CD8-positive, alpha-beta memory T cell (primary cell): ENCODE measurements around the gene MED13L. TPM values are rescaled to one million over a fixed set of nuclear protein-coding genes. Genes with fewer than 3 reads are reported as not detected.

ENCODE experiments used
- CTCF ChIA-PET: fragments of 350-600 bp; sonication (Branson Sonifier 250); formaldehyde crosslinking; loops from one replicate; lab custom pipeline; 2021; ENCODE audit warnings: antibody characterized with exemption; lab: Charles Lee
- POLR2A ChIA-PET: fragments of 350-600 bp; sonication (Branson Sonifier 250); formaldehyde crosslinking; loops from one replicate; lab custom pipeline; 2021; ENCODE audit warnings: antibody characterized with exemption; lab: Charles Lee
- DNase-seq, 5 donors: peaks; one replicate each; pipeline versions ENCODE4 v3.0.0 to v3.0.0-alpha.2; 2020 to 2022; ENCODE audit warnings: mixed read lengths in 1 of 5
- H3K27ac ChIP-seq: one replicate; pipeline ENCODE4 v1.7.0; 2013; ENCODE audit warnings: low read depth, mild to moderate bottlenecking, low read length, moderate library complexity
- H3K27me3 ChIP-seq: 2 replicates; pipeline ENCODE4 v1.7.0; 2013; ENCODE audit warnings: low read length, mild to moderate bottlenecking; ENCODE audit not compliant: insufficient read depth, poor library complexity, severe bottlenecking
- H3K36me3 ChIP-seq: 2 replicates; pipeline ENCODE4 v1.7.0; 2013; ENCODE audit warnings: mild to moderate bottlenecking, low read length, moderate library complexity; ENCODE audit not compliant: insufficient read depth
- H3K4me1 ChIP-seq: 2 replicates; pipeline ENCODE4 v1.7.0; 2013; ENCODE audit warnings: mild to moderate bottlenecking, low read length, moderate library complexity; ENCODE audit not compliant: insufficient read depth
- H3K4me3 ChIP-seq: 2 replicates; pipeline ENCODE4 v1.7.0; 2013; ENCODE audit warnings: mild to moderate bottlenecking, low read length
- H3K9me3 ChIP-seq: 2 replicates; pipeline ENCODE4 v1.7.0; 2013; ENCODE audit warnings: mild to moderate bottlenecking, low read length
- H3K27ac Mint-ChIP-seq, 8 donors: one replicate each; pipeline ENCODE4 v1.8.0; 2020 to 2021; ENCODE audit warnings: mixed read lengths in 8 of 8, mild to moderate bottlenecking in 6 of 8, inconsistent platforms in 3 of 8, moderate library complexity in 3 of 8
- H3K27me3 Mint-ChIP-seq, 2 donors: one replicate each; pipeline ENCODE4 v1.8.0; 2020 to 2021; ENCODE audit warnings: mixed read lengths in 2 of 2, mild to moderate bottlenecking in 1 of 2, moderate library complexity in 1 of 2
- H3K36me3 Mint-ChIP-seq, 3 donors: one replicate each; pipeline ENCODE4 v1.8.0; 2020 to 2021; ENCODE audit warnings: mixed read lengths in 3 of 3, inconsistent platforms in 1 of 3, mild to moderate bottlenecking in 1 of 3
- H3K4me1 Mint-ChIP-seq, 3 donors: one replicate each; pipeline ENCODE4 v1.8.0; 2020 to 2021; ENCODE audit warnings: mixed read lengths in 3 of 3, inconsistent platforms in 1 of 3, mild to moderate bottlenecking in 1 of 3
- H3K4me3 Mint-ChIP-seq, 7 donors: one replicate each; pipeline ENCODE4 v1.8.0; 2020 to 2021; ENCODE audit warnings: mixed read lengths in 7 of 7, mild to moderate bottlenecking in 6 of 7, moderate library complexity in 4 of 7, inconsistent platforms in 2 of 7
- H3K9me3 Mint-ChIP-seq, 5 donors: one replicate each; pipeline ENCODE4 v1.8.0; 2020 to 2022; ENCODE audit warnings: mixed read lengths in 5 of 5, mild to moderate bottlenecking in 3 of 5, moderate library complexity in 2 of 5, inconsistent platforms in 1 of 5
- polyA plus RNA-seq: library from polyadenylated mRNA; unstranded; fragments of 300-500 nt; fragmentation: Illumina TruSeq; gene quantifications from one replicate; pipeline ENCODE4 v1.2.3, GENCODE V29; 2021
- total RNA-seq, 2 experiments: library from RNA; stranded (reverse); gene quantifications; one replicate each; pipeline ENCODE4 v1.2.3, GENCODE V29; 2021

The MED13L gene
- total and polyA plus RNA-seq, 3 experiments from 2014 or later: 6.6 to 53.4 (median 49.7) TPM

GRCh38 chr12:116210762-116211161 lies 66.7 kb downstream of the MED13L start:
- H3K27ac ChIP-seq: no peak overlapping the region
- no peak overlapping the region for H3K4me3 ChIP-seq
- no peaks in the 10 kb centered on the region for H3K9me3 ChIP-seq
- ChIA-PET POLR2A (no interaction called here), CTCF (no interaction called here)
- Mint-ChIP-seq H3K27me3 (no peaks in the 10 kb centered on the region), H3K27ac (no peak overlapping the region), H3K36me3 (no peaks in the 10 kb centered on the region), H3K4me1 (peaks cover 62 to 87% (median 85%) of the 10 kb centered on the region in 3 donors), H3K9me3 (no peaks in the 10 kb centered on the region), H3K4me3 (peak overlapping the region in 4 of 7 donors; percentile 5 to 38 (median 8))
- no peak for DNase-seq
- H3K36me3 ChIP-seq: no peaks in the 10 kb centered on the region
- no peaks in the 10 kb centered on the region for H3K27me3 ChIP-seq
- H3K4me1 ChIP-seq: peaks cover 37% of the 10 kb centered on the region

GRCh38 chr12:116210131-116210530 lies 67.4 kb downstream of the MED13L start:
- Mint-ChIP-seq H3K36me3 (no peaks in the 10 kb centered on the region), H3K4me1 (peaks cover 58 to 87% (median 85%) of the 10 kb centered on the region in 3 donors), H3K9me3 (no peaks in the 10 kb centered on the region), H3K27me3 (no peaks in the 10 kb centered on the region), H3K27ac (no peak overlapping the region), H3K4me3 (no peak overlapping the region)
- no peak for DNase-seq
- no peaks in the 10 kb centered on the region for H3K9me3 ChIP-seq
- peak overlapping the region; percentile 13 for H3K4me3 ChIP-seq
- H3K4me1 ChIP-seq: peaks cover 31% of the 10 kb centered on the region
- POLR2A ChIA-PET: no interaction called here
- no peak overlapping the region for H3K27ac ChIP-seq
- H3K27me3 ChIP-seq: no peaks in the 10 kb centered on the region
- CTCF ChIA-PET: no interaction called here
- no peaks in the 10 kb centered on the region for H3K36me3 ChIP-seq

GRCh38 chr12:116209503-116209902 lies 68.0 kb downstream of the MED13L start:
- peaks cover 24% of the 10 kb centered on the region for H3K4me1 ChIP-seq

GRCh38 chr12:116207274-116207673 lies 70.2 kb downstream of the MED13L start:
- Mint-ChIP-seq H3K4me3 (no peak overlapping the region), H3K9me3 (no peaks in the 10 kb centered on the region), H3K4me1 (peaks cover 54 to 81% (median 79%) of the 10 kb centered on the region in 3 donors), H3K27me3 (no peaks in the 10 kb centered on the region), H3K36me3 (peaks cover 0 to 14% (median 2%) of the 10 kb centered on the region in 3 donors), H3K27ac (no peak overlapping the region)
- CTCF ChIA-PET: no interaction called here
- no peak overlapping the region for H3K27ac ChIP-seq
- H3K4me3 ChIP-seq: no peak overlapping the region
- H3K36me3 ChIP-seq: no peaks in the 10 kb centered on the region
- POLR2A ChIA-PET: no interaction called here
- DNase-seq: no peak
- H3K4me1 ChIP-seq: peaks cover 19% of the 10 kb centered on the region
- H3K9me3 ChIP-seq: no peaks in the 10 kb centered on the region
- no peaks in the 10 kb centered on the region for H3K27me3 ChIP-seq

More at GRCh38 chr12:116209503-116209902, 68.0 kb downstream of the MED13L start:
- H3K4me1 Mint-ChIP-seq: peaks cover 56 to 86% (median 85%) of the 10 kb centered on the region in 3 donors
- POLR2A ChIA-PET: no interaction called here
- H3K9me3 ChIP-seq: no peaks in the 10 kb centered on the region
- no peak overlapping the region for H3K4me3 ChIP-seq
- no peak overlapping the region for H3K27ac ChIP-seq
- peaks cover 0 to 4% (median 2%) of the 10 kb centered on the region in 3 donors for H3K36me3 Mint-ChIP-seq
- H3K36me3 ChIP-seq: no peaks in the 10 kb centered on the region
- H3K4me3 Mint-ChIP-seq: no peak overlapping the region
- CTCF ChIA-PET: no interaction called here
- no peaks in the 10 kb centered on the region for H3K27me3 Mint-ChIP-seq
- no peak for DNase-seq
- H3K27me3 ChIP-seq: no peaks in the 10 kb centered on the region
- no peak overlapping the region for H3K27ac Mint-ChIP-seq
- H3K9me3 Mint-ChIP-seq: no peaks in the 10 kb centered on the region

GRCh38 chr12:116206828-116207227 lies 70.7 kb downstream of the MED13L start:
- Mint-ChIP-seq H3K36me3 (peaks cover 0 to 14% (median 2%) of the 10 kb centered on the region in 3 donors), H3K27me3 (no peaks in the 10 kb centered on the region), H3K9me3 (no peaks in the 10 kb centered on the region), H3K4me3 (no peak overlapping the region), H3K4me1 (peaks cover 53 to 83% (median 78%) of the 10 kb centered on the region in 3 donors), H3K27ac (no peak overlapping the region)
- Histone ChIP-seq H3K9me3 (no peaks in the 10 kb centered on the region), H3K4me3 (no peak overlapping the region), H3K27me3 (no peaks in the 10 kb centered on the region), H3K4me1 (peaks cover 19% of the 10 kb centered on the region), H3K27ac (no peak overlapping the region), H3K36me3 (no peaks in the 10 kb centered on the region)
- DNase-seq: no peak
- ChIA-PET POLR2A (no interaction called here), CTCF (no interaction called here)

GRCh38 chr12:116204785-116205184 lies 72.7 kb downstream of the MED13L start:
- Mint-ChIP-seq H3K27ac (peak overlapping the region in 2 of 8 donors; percentile 10 to 14), H3K4me3 (no peak overlapping the region), H3K9me3 (no peaks in the 10 kb centered on the region), H3K4me1 (peaks cover 43 to 82% (median 78%) of the 10 kb centered on the region in 3 donors), H3K36me3 (peaks cover 0 to 14% (median 2%) of the 10 kb centered on the region in 3 donors), H3K27me3 (no peaks in the 10 kb centered on the region)
- Histone ChIP-seq H3K4me3 (no peak overlapping the region), H3K9me3 (no peaks in the 10 kb centered on the region), H3K4me1 (peaks cover 2% of the 10 kb centered on the region), H3K27me3 (no peaks in the 10 kb centered on the region), H3K36me3 (no peaks in the 10 kb centered on the region), H3K27ac (no peak overlapping the region)
- POLR2A ChIA-PET: interaction anchor here (0.7 kb wide), 1 partner anchor 471 kb away, joined by 3 read pairs; no protein-coding TSS in a partner anchor
- CTCF ChIA-PET: no interaction called here
- DNase-seq: no peak

GRCh38 chr12:116204169-116204568 lies 73.3 kb downstream of the MED13L start:
- POLR2A ChIA-PET: interaction anchor here (0.7 kb wide), 1 partner anchor 472 kb away, joined by 3 read pairs; no protein-coding TSS in a partner anchor
- H3K27me3 ChIP-seq: no peaks in the 10 kb centered on the region

GRCh38 chr12:116202940-116203339 lies 74.6 kb downstream of the MED13L start:
- peak overlapping the region in 1 of 8 donors; percentile 10 for H3K27ac Mint-ChIP-seq
- POLR2A ChIA-PET: no interaction called here
- H3K4me3 Mint-ChIP-seq: no peak overlapping the region
- H3K4me3 ChIP-seq: no peak overlapping the region
- no peaks in the 10 kb centered on the region for H3K36me3 ChIP-seq
- DNase-seq: no peak
- CTCF ChIA-PET: no interaction called here
- no peaks in the 10 kb centered on the region for H3K27me3 Mint-ChIP-seq
- H3K27me3 ChIP-seq: no peaks in the 10 kb centered on the region
- peaks cover 0 to 14% (median 2%) of the 10 kb centered on the region in 3 donors for H3K36me3 Mint-ChIP-seq
- no peaks in the 10 kb centered on the region for H3K9me3 ChIP-seq
- no peaks in the 10 kb centered on the region for H3K9me3 Mint-ChIP-seq
- no peak overlapping the region for H3K27ac ChIP-seq
- H3K4me1 ChIP-seq: no peaks in the 10 kb centered on the region
- H3K4me1 Mint-ChIP-seq: peaks cover 45 to 84% (median 83%) of the 10 kb centered on the region in 3 donors

More at GRCh38 chr12:116204169-116204568, 73.3 kb downstream of the MED13L start:
- H3K4me3 ChIP-seq: no peak overlapping the region
- CTCF ChIA-PET: no interaction called here
- no peaks in the 10 kb centered on the region for H3K9me3 Mint-ChIP-seq
- H3K9me3 ChIP-seq: no peaks in the 10 kb centered on the region
- no peak overlapping the region for H3K27ac ChIP-seq
- H3K27ac Mint-ChIP-seq: peak overlapping the region in 1 of 8 donors; percentile 49
- H3K4me1 ChIP-seq: no peaks in the 10 kb centered on the region
- peaks cover 41 to 80% (median 77%) of the 10 kb centered on the region in 3 donors for H3K4me1 Mint-ChIP-seq
- H3K36me3 Mint-ChIP-seq: peaks cover 0 to 14% (median 2%) of the 10 kb centered on the region in 3 donors
- H3K27me3 Mint-ChIP-seq: no peaks in the 10 kb centered on the region
- DNase-seq: no peak
- no peaks in the 10 kb centered on the region for H3K36me3 ChIP-seq
- H3K4me3 Mint-ChIP-seq: no peak overlapping the region
